Lung microvascular endothelial cell (primary cell): ENCODE data around the gene CORO1A. TPM values are rescaled to one million over a fixed set of nuclear protein-coding genes. Genes with fewer than 3 reads are reported as not detected.
"Not testable (repeated sequence)": the region's sequence is repeated elsewhere in the genome, so short reads cannot be mapped to it uniquely, and the experiment has no call there.

Experiments
- DNase-seq, 2 donors: peaks; one replicate each; pipeline versions ENCODE4 v3.0.0 to v3.0.0-alpha.2; 2010; ENCODE audit warnings: low read depth in 2 of 2
- total RNA-seq: library from RNA; depleted of rRNA; stranded (reverse); fragments of >200 nt; gene quantifications from 2 replicates; pipeline ENCODE4 v1.2.1, GENCODE V29; 2014

The CORO1A gene
- total RNA-seq, 1 donor from 2014 or later: 0.79 TPM

DNA sequence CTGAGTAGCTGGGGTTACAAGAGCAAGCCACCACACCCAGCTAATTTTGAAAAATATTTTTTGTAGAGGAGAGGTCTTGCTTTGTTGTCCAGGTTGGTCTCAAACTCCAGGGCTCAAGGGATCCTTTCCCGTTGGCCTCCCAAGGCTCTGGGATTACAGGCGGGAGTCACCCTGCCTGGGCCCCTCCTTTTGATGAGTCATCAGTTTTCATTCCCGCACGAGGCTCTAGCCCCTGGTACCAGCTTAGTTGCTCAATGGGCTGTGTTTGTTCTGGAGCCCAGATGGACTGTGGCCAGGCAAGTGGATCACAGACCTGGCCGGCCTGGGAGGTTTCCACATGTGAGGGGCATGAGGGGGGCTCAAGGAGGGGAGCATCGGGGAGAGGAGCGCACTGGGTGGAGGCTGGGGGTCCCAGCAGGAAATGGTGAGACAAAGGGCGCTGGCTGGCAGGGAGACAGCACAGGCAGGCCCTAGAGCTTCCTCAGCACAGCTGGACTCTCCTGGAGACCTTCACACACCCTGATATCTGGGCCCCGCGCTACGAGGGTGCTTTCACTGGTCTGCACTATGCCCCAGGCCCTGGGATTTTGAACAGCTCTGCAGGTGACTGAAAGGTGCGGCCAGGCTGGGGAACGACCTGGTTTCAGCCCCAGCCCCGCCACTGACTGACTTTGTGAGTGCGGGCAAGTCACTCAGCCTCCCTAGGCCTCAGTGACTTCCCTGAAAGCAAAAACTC is 16.4 kb downstream of the CORO1A start:
- not testable (repeated sequence) for DNase-seq

DNA sequence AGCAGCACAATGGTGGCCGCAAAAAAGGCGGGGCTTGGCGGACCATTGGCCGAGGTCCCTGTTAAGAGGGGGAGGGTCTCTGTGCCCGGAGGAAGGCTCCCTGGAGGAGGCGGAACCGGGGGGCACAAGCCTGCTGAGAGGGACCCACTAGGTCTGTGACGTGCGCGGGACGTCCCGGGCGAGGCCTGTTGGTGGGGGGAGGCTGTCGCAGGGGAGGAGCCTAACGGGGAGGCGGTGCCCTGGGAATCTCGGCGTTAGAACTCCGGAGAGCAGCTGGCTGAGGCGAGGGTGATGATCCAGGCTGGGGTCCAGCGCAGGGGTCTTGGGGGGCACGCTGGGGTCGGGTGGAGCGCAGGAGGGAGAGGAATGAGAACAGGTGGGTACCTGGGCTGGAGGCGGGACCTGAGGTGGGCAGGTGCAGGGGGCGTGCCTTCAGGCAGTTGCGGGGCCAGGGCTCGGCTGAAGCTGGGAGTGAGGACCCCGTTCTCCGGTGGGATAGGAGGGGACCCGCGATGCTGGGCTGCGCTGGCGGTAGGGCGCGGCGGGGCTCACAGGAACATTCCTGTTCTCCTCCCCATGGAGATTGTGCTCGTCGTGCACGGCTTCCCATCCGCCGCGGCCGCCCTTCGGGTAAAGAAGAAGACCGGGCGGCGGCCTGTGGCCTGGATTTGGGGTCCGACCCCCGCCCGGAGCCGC is 22.3 kb downstream of the CORO1A start:
- not testable (repeated sequence) for DNase-seq

DNA sequence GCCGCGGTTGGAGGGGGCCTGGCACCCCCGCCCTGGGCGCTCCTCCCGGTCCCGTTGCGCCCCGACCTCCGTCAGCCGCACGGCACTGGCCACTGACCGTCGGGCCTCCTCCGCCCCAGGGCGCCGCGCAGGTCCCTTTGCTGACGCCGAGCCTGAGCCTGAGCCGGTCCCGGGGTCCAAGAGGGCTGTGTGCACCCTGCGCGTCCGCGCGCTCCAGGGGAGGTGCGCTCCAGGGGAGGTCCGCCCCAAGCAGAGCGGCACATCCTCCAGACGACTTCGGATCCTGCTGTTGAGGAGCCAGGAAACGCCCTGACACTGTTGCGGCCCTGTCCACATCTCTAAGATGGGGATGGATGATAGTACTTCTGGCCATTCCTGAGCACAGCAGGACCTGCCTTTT is 22.9 kb downstream of the CORO1A start:
- DNase-seq: not testable (repeated sequence)

DNA sequence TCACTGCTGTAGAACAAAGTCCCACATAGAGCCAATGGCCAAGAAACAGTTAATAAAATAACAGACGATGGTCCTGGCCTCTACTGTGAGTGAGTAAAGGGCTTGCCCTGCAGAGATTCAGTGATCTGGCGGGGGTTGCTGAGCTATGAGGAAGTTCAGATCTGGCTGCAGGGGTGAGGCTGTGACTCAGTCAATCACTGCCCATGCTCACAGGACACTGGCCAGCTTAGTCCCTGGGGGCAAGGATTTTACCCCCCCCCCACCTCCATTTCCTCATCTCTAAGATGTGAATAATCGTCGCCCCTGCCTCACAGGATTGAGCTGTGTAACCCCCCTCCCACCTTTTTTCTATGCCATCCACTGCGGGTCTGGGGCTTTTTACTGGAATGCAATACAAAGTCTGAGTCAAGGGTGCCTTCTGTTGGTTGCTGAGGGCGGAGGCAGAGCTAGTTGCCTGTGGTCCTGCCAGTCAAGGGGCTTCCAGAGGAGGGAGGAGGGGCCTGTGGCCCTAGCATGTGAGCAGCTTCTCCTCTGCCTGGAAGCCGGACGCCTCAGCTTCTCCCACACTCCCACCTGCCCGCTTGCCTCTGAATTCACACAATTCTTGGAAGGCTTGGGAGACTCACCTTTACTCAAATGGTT is 23.8 kb downstream of the CORO1A start:
- not testable (repeated sequence) for DNase-seq

DNA sequence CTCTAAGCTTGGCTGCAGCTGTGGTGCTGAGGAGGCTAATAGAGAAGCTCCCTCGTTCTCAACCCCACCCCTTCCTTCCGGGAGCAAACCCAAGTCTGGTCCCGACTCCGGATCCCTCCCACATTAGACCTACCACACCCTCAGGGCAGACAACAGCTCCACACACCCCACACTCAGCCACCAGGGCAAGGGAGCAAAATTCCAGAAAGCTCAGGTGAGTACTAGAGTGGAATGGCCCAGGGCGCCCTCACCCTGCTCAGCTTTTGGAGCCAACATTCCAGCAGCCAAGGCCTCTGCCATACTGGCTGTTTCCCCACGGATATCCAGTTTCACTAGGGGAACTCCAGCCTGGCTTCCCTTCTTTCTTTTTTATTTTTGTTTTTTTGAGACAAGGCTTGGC is 25.6 kb downstream of the CORO1A start:
- not testable (repeated sequence) for DNase-seq

DNA sequence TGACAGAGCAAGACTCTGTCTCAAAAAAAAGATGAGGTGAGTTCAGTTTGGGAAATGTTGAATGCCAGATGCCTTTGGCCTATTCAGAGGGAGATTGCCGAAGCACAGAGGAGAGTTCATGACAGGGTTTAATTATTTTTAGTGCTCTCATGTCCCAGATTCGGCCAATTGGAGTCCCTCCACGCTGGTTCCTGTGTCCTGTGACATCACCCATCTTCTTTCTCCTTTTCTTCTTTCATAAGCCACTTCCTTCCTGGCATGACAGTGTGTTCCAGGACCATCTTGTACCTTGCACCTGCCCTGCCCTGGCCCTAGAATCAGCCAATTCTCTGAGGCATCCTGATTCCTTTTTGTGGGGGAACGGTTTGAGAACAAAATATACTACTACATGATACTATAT is 28.0 kb downstream of the CORO1A start:
- not testable (repeated sequence) for DNase-seq

DNA sequence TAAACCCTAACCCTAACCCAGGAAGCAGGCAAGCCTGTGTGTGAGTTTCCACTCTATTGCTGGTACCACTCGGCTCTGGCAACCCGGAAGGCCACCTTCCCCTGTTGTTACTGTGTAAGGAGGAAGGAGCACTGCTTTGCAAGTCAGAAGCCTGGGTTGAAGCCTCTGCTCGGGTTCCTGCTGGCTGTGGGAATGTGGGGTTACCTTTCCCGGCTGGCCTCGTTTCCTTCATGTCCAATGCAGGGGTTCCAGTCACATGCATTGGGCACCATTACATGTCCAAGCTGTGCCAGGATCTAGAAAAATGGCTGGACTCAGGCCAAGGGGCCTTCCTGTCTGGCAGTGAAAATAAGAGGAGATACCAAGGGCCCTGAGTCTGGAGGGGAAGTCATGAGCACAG is 33.7 kb downstream of the CORO1A start:
- not testable (repeated sequence) for DNase-seq

Other genes with a start within 250 kb of the CORO1A start
- gene TMEM219, start 221.5 kb upstream of the CORO1A start, total RNA-seq: 61.2 and 72.2 TPM in 2 replicates
- 61.2 and 86.1 TPM in 2 replicates for gene TAOK2, start 209.7 kb upstream of the CORO1A start, total RNA-seq
- gene HIRIP3, start 188.0 kb upstream of the CORO1A start, total RNA-seq: 3.6 and 4.1 TPM in 2 replicates
- gene INO80E, start 187.4 kb upstream of the CORO1A start, total RNA-seq: 14.4 and 15.7 TPM in 2 replicates
- gene DOC2A, start 172.6 kb upstream of the CORO1A start, total RNA-seq: under 0.01 and 0.20 TPM in 2 replicates
- not detected in 2 replicates for gene C16orf92, start 160.4 kb upstream of the CORO1A start, total RNA-seq
- not detected in 2 replicates for gene TLCD3B, start 152.3 kb upstream of the CORO1A start, total RNA-seq
- gene ALDOA, start 117.8 kb upstream of the CORO1A start, total RNA-seq: 319 and 337 TPM in 2 replicates
- 174 and 199 TPM in 2 replicates for gene PPP4C, start 107.6 kb upstream of the CORO1A start, total RNA-seq
- under 0.01 TPM in 2 replicates for gene TBX6, start 91.7 kb upstream of the CORO1A start, total RNA-seq
- gene YPEL3, start 87.4 kb upstream of the CORO1A start, total RNA-seq: 14.4 and 29.4 TPM in 2 replicates
- 0.22 and 1.4 TPM in 2 replicates for gene GDPD3, start 70.1 kb upstream of the CORO1A start, total RNA-seq
- 30.1 and 49.0 TPM in 2 replicates for gene MAPK3, start 60.4 kb upstream of the CORO1A start, total RNA-seq
- 20.4 and 25.3 TPM in 2 replicates for gene BOLA2B, start 10.1 kb downstream of the CORO1A start, total RNA-seq
- 35.9 and 44.2 TPM in 2 replicates for gene SLX1A, start 10.3 kb downstream of the CORO1A start, total RNA-seq
- gene SULT1A3, start 15.7 kb downstream of the CORO1A start, total RNA-seq: 1.1 and 2.2 TPM in 2 replicates
- gene NPIPB13, start 64.9 kb downstream of the CORO1A start, total RNA-seq: 0.22 and 0.60 TPM in 2 replicates
- 31.6 and 31.9 TPM in 2 replicates for gene CD2BP2, start 171.7 kb downstream of the CORO1A start, total RNA-seq
- 16.6 and 22.4 TPM in 2 replicates for gene TBC1D10B, start 186.9 kb downstream of the CORO1A start, total RNA-seq
- gene MYL11, start 191.2 kb downstream of the CORO1A start, total RNA-seq: not detected in 2 replicates
- 0.20 TPM in 1 of 2 replicates, not detected in the other for gene SEPTIN1, start 199.0 kb downstream of the CORO1A start, total RNA-seq
- 11.1 and 11.6 TPM in 2 replicates for gene ZNF48, start 211.8 kb downstream of the CORO1A start, total RNA-seq
- gene ZNF771, start 224.0 kb downstream of the CORO1A start, total RNA-seq: 8.3 and 10.5 TPM in 2 replicates
- 54.8 and 57.5 TPM in 2 replicates for gene DCTPP1, start 246.4 kb downstream of the CORO1A start, total RNA-seq